GM23248 (cell line): Measurements from ENCODE around the gene PRICKLE3.

Source experiments
- EZH2 ChIP-seq: fragments of 200-600 bp; sonication (generic); IDR thresholded peaks from 2 replicates; pipeline ENCODE4 v1.6.1; 2018; ENCODE audit warnings: antibody characterized with exemption, mild to moderate bottlenecking; ENCODE audit not compliant: insufficient read depth, poor library complexity, severe bottlenecking
- EZH2phosphoT487 ChIP-seq: fragments of 200-600 bp; sonication (generic); IDR thresholded peaks from 2 replicates; pipeline ENCODE4 v1.6.1; 2018; ENCODE audit warnings: antibody characterized with exemption, moderate library complexity, mild to moderate bottlenecking, low read depth; ENCODE audit not compliant: insufficient read depth

DNA sequence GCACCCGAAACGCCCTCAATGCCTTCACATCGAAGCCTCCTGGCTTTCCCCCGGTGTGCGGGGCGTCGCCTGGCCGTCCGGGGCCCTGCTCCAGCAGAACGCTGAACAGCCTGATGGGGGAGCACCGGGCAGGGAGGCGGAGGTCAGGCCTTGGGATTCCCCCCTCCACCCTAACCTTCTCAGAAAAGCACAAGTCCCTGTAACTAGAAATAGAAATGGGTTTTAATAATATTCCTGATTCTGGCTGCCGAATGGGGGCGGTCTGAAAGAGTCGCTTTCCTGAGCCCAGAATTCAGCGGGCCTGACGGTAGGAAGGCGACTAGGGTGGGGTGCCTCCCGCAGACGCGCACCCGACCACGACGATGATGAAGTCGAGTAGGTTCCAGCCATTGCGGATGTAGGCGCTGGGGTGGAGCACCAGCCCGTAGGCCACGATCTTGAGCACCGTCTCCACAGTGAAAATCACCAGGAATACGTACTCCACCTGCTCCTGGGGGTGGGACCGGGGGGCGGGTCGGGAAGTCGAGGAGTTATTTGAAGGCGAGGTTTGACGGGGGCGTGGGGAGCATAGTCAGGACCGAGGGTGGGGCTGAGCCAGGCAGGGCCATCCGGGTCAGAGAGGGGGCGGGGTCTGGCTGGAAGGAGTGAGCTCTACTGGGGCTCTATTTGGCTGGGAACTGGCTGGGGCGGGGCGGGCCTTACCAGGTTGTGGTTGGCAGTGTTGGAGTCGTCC is 44.5 kb upstream of the PRICKLE3 start:
- TF ChIP-seq EZH2, result no peak
- TF ChIP-seq EZH2phosphoT487, result no peak
